Measurements from ENCODE around the gene SYVN1. TPM values are rescaled to one million over a fixed set of nuclear protein-coding genes. Genes with fewer than 3 reads are reported as not detected.
"Not testable (repeated sequence)": the region's sequence is repeated elsewhere in the genome, so short reads cannot be mapped to it uniquely, and the experiment has no call there.

The SYVN1 gene
- 75.9 TPM for total RNA-seq

- intact Hi-C loops (cut with DNase I), result no loop called here
- ATAC-seq (peak; percentile 96), DNase-seq (ENCODE audit: low spot score) (peak; percentile 96)
Measured at GRCh38 chr11:65134240-65134951, at the start of gene SYVN1. TSS of gene SYVN1 (minus strand) at chr11:65134519. CDS start at chr11:65133601, 918 bp downstream.

DNA sequence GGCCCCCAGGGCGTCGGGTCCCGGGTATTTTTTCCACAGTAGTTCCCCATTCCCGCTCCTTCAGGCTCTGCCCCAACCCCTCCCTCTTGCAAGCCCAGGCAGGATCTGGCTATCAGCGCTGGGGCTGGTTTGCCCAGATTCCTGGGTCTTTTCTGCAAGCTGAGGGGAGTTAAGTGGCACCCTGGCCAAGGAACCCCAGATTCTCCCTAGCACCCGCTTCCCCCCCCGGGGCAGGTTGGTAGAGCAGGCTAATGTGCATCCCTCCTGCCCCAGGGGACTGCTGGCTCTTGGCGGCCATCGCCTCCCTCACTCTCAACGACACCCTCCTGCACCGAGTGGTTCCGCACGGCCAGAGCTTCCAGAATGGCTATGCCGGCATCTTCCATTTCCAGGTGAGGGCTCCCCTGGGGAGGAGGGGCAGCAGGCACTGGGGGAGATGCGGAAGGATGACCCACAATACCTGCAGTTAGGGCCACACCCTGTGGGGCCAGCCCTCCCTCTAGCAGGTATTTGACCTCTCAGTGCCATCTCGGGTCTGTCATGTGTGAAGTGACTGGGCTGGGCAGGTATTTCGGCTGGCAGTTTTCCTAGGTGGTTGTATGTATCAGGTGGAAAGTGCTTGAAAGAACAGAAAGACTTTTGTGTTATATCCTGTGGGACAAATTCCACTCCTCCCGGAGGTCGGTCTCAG, 49.0 kb upstream of the SYVN1 start:
- peak; percentile 64 for DNase-seq (ENCODE audit: low spot score)
- intact Hi-C loops (cut with DNase I), result no loop called here
- ATAC-seq, result no peak

DNA sequence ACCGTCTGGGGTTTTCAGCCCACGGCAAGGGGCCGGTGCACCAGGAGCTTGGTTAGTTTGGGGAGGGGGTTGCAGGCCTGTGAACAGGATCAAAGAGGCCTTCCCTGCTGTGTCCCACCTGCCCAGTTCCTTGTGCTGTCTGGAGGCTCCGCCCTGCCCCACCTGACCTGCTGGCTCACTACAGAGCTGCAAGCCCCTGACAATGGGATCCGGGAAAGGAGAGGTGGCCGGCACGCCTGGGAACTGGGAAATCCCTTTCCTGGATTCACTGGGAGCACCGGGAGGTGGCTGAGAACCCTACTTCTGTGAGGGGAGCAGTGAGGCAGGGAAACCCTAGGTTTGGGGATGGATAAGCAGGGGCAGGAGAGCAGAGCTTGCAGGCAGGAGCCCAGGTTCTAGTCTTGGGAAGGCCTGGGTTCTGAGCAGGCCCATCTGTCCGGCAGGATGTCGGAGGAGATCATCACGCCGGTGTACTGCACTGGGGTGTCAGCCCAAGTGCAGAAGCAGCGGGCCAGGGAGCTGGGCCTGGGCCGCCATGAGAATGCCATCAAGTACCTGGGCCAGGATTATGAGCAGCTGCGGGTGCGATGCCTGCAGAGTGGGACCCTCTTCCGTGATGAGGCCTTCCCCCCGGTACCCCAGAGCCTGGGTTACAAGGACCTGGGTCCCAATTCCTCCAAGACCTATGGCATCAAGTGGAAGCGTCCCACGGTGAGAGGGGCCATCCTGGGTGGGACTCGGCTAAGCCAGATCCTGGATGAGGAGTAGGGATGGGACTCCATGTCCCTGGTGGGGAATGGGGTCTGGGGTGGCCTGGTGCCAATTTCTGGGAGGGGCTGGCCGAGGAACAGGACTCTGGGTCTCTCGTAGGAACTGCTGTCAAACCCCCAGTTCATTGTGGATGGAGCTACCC, 48.2 kb upstream of the SYVN1 start:
- DNase-seq (ENCODE audit: low spot score) (peak; percentile 72), ATAC-seq (peak; percentile 49)
- intact Hi-C loops (cut with DNase I), result no loop called here

GRCh38 chr11:65181569-65182257, 47.4 kb upstream of the SYVN1 start, which contains the start of gene CAPN1:
TSS of gene CAPN1 (plus strand) at chr11:65181928. CDS start at chr11:65182702, 774 bp downstream.
- ATAC-seq (peak; percentile 80), DNase-seq (ENCODE audit: low spot score) (peak; percentile 83)
- intact Hi-C loops (cut with DNase I), result no loop called here

DNA sequence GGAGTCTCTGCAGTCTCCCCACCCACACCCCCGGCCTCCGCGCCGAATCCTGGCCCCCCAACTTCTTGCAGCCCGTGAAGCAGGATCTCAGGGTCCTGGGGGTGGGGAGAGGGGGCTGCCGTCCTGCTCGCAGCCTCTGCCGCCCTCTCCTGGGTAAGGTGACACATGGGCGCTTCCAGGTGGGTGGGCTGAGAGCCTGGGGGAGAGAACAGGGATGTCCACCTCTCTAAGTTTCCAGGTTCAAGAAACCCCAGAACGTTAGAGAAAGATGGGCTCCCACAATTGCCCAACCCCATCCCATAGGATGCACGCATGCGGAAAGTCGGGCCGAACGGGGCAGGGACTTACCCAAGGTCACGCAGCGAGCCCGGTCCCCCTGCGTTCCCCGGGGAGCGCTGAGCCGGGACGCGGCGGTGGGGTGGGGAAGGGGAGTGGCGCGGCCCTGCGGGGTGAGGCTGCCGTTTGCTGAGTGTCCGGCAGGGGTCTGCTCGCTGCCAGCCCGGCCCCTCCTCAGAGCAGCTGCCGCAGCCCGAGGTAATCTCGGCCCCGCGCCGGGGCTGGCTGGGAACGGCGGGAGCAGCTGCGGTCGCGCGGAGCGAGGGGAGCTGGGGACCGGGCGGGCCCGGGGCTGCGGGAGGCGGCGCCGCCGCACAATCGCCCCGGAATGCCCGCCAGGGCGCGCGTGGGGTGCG, 46.7 kb upstream of the SYVN1 start:
- DNase-seq (ENCODE audit: low spot score), result peak; percentile 72
- ATAC-seq, result peak; percentile 63
- intact Hi-C loops (cut with DNase I), result no loop called here

DNA sequence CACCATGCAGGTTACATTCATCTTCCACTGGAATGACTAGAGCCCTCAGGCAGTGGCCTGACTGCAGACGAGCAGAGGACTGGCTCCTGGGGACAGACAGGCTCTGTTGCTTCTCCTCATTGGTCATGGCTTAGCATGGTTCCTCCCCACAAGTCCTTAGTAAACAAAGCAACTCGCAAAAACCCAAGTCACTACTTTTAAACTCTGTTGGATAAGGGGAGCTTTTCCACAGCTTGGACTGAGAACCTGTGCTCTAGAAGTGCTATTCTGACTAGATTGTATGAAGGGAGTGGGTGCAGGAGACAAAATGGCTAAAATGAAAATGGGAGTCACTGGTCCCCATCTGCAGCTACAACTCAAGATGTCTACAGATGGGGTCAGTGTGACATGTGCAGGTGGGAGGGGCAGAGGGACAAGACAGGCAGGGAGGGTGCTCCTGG, 40.3 kb upstream of the SYVN1 start:
- intact Hi-C loops (cut with DNase I); ATAC-seq: not testable (repeated sequence)
- DNase-seq (ENCODE audit: low spot score), result peak; percentile 18

DNA sequence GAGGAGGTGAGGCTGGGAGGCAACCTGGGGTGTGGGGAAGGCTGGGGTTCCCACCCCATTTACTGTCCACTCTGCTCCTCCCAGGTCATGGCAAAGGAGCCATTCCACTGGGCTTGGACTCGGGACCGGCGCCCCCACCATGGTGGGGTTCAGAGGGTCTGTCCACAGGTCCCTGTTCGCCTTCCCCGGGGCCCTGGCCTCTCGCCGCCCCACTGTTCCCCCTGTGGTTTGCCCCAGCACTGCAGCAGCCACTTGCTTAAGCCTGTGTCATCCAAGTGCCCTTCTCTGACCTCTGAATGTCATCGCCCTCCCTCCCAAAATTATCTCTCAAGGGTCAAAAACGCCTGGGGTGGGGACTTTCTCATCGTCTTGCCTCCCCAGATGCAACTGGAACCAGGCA, 38.3 kb upstream of the SYVN1 start:
- ATAC-seq (no peak), DNase-seq (ENCODE audit: low spot score) (peak; percentile 43)
- intact Hi-C loops (cut with DNase I), result no loop called here

DNA sequence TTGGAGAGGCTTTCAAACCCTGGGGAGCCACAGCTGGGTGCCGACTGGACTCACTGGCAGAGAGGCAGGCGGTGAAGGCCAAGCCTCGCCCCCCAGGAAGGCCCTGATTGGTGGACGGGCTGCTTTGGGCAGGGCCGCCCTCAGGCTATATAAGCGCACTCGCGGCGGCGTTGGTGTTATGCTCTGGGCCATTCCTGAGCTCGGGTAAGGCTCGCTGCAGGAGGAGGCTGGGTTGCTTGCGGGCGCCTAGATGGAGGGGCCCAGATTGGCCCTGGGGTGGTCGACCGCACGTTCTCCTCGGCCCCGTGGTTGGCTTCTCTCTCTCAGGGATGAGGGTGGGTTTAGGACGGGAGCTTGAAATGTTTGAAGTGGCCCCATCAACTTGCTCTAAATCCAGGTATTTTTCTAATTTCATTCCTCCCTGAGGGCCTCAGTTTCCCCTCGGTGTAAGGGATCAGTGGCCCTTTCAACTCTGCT, 35.8 kb upstream of the SYVN1 start, which contains the start of gene SPDYC:
Gene SPDYC (plus strand): TSS at position 176 of the 477 bp plus-strand sequence. CDS start 1,125 bp downstream, outside the sequence.
- intact Hi-C loops (cut with DNase I), result no loop called here
- ATAC-seq, result no peak
- DNase-seq (ENCODE audit: low spot score), result peak; percentile 50

DNA sequence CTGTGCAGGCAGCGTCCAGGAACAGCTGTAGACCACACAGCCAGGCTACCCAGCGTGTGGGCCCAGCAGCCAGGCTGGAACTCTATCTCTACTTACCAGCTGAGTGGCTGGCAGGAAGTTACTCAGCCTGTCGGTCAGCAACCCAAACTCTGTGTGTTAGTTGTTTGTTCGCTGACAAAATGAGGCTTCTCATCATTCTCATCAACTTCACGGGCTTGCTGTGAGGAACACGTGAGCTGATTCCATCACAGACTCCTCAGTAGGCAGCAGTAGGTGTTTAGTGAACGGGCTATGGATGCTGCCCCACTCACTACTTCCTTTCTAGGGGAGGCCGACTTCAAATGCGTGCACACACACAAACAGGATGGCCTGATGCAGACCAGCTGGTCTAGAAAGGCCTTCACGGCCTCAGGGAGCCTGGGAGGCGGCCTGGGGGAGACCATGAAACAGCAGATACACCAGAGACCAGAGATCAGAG, 34.9 kb upstream of the SYVN1 start:
- intact Hi-C loops (cut with DNase I), result no loop called here
- no peak for ATAC-seq
- DNase-seq (ENCODE audit: low spot score), result peak; percentile 25

DNA sequence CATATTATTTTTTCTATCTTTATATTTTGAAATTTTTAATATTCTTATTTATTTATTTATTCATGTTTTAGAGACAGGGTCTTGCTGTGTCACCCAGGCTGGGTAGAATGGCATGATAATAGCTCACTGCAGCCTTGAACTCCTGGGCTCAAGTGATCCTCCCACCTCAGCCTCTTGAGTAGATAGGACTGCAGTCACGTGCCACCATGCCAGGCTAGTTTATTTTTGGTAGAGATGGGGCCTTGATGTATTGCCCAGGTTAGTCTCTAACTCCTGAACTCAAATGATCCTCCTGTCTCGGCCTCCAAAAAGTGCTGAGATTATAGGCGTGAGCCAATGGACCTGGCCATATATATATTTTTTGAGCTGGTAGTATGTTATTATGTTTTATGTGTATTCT, 33.3 kb upstream of the SYVN1 start:
- ATAC-seq (no peak), DNase-seq (ENCODE audit: low spot score) (peak; percentile 10)
- intact Hi-C loops (cut with DNase I), result no loop called here

DNA sequence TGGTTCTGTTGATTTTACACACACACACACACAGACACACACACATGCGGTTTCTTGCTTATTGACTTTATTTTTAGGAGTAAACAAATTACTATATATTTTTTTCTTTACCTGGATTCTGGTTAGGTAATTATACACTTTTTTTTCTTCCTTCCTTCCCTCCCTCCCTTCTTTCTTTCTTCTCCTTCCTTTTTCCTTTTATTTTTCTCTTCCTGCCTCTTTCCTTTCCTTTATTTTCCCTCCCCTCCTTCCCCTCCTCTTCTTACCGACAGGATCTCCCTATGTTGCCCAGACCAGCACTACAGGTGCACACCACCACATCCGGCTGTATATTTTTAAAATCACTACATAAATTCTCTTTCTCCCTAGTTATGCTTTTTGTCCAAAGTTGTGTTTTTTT, 32.6 kb upstream of the SYVN1 start:
- no peak for DNase-seq (ENCODE audit: low spot score)
- intact Hi-C loops (cut with DNase I), result no loop called here
- no peak for ATAC-seq

DNA sequence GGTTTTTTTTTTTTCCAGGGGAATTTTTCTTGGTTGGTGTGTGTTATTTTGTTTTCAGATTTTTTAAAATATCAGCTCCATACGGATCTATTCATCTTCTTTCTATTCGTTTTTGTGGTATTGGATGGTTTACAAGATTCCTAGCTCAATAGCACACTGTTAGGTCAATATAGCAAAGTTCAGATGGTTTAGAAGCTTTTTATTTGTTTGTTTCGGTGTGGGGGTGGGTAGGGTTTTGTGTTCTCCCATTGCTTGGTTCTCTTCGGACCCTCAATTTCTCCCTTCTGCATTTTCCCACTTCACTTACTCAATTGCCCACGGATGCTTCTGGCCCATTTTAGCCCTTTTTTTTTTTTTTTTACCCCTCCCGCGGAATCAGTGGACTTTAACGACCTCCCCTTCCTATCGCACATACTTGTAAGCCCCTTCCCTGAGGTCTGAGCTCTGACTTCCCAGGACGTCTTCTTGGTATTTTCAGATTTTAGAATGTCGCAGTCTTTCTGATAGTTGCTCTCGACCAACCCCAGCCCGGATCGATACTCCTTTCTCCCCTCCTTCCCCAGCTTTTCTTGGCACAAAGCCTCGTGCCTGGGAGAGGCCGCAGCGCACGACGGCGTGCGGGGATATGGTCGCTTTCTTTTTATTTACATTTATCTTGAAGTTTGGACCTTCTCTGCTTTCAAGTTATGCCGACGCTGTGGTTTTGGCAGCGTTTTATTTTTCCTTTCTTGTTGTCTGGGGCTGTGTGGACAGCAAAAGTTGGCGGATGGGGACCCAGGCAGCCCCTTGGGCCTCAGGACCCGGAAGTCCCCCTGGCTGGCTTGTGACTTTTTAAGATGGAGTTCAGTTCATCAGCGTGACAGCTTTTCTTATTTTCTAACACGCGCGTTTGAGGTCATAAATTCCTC, 31.3 kb upstream of the SYVN1 start:
- peak; percentile 82 for ATAC-seq
- intact Hi-C loops (cut with DNase I), result no loop called here
- peak; percentile 56 for DNase-seq (ENCODE audit: low spot score)

DNA sequence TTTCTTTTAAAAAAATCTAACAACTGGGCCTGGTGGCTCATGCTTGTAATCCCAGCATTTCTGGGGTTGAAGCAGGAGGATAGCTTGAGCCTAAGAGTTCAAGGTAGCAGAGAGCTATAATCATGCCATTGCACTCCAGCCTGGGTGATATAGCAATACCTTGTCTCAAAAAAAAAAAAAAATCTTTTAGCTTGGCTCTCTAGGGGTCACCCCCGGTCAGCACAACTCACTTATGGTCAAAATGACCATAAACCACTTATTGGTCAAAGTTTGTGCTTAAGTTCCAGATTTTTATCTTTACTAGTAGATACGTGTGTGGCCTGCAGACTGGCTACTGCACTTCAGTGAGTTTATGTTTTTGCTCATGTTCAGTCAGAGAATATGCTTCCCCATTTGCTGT, 29.4 kb upstream of the SYVN1 start:
- peak; percentile 7 for DNase-seq (ENCODE audit: low spot score)
- ATAC-seq, result no peak
- intact Hi-C loops (cut with DNase I), result no loop called here

DNA sequence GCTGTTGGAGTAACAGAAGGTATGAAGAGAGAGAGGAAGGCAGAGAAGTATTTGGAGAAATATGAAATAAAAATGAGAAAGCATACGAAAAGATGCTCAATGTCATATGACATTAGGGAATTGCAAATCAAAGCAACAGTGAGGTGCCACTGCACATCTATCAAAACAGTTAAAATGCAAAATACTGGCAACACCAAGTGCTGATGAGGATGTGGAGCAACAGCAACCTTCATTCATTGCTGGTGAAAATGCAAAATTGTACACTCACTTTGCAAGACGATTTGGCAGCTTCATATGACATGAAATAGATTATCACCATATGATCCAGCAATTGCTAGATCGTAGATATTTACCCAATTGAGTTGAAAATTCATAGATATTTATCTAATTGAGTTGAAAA, 26.3 kb upstream of the SYVN1 start:
- intact Hi-C loops (cut with DNase I), result no loop called here
- ATAC-seq (no peak), DNase-seq (ENCODE audit: low spot score) (no peak)

DNA sequence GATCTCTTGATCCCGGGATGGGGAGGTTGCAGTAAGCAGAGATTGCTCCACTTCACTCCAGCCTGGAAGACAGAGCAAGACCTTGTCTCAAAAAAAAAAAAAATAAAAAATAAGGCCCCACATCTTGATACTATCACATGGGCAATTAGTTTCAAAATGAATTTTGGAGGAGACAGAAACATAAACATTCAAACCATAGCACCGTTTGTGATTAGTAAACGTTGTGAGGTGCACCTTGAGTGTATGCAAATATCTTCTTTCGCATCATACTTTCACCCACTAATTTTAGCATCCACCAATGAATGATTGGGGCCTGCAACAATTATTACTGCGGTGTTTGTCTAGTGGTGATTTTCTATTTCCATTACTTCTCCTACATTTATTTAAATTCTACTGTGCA, 24.7 kb upstream of the SYVN1 start:
- ATAC-seq (no peak), DNase-seq (ENCODE audit: low spot score) (peak; percentile 9)
- intact Hi-C loops (cut with DNase I), result no loop called here

DNA sequence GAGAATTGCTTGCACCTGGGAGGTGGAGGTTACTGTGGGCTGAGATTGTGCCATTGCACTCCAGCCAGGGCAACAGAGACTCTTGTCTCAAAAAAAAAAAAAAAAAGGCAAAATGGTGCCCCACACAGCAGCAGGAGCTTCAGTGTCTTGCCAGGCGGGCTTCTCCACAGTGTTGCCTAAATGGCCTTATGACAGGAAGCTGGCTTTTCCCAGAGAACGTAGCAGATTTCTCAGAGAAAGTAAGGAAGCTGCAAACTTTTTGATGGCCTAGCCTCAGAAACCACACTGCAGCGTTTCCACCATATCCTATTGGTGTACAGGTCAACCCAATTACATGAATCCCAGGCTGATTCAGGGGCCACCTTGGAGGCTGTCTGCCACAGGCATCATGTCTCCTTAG, 23.0 kb upstream of the SYVN1 start:
- no peak for ATAC-seq
- intact Hi-C loops (cut with DNase I), result no loop called here
- DNase-seq (ENCODE audit: low spot score), result peak; percentile 5

GRCh38 chr11:65156926-65157325, 22.6 kb upstream of the SYVN1 start:
- ATAC-seq (no peak), DNase-seq (ENCODE audit: low spot score) (peak; percentile 19)
- intact Hi-C loops (cut with DNase I), result no loop called here
